ENCODE measurements around the gene GJA3. TPM values are rescaled to one million over a fixed set of nuclear protein-coding genes. Genes with fewer than 3 reads are reported as not detected.
A peak's percentile ranks its signal among the peaks of the same experiment; 100 is the strongest.

Gene GJA3
- total RNA-seq, 2 experiments from 2014 or later = not detected

GRCh38 chr13:20093951-20094350 lies 66.9 kb downstream of the GJA3 start:
- POLR2A ChIA-PET = interaction anchor here (0.6 kb wide), 1 partner anchor 299 kb away, joined by 5 read pairs; no protein-coding TSS in a partner anchor
- H3K4me1 ChIP-seq (ENCODE audit: insufficient read depth, low read length, poor library complexity, severe bottlenecking) = no peaks in the 10 kb centered on the region
- intact Hi-C loops (cut with micrococcal nuclease; ENCODE audit: unreplicated experiment) = no loop called here
- H3K9me2 ChIP-seq (ENCODE audit: insufficient read depth, low read length) = no peaks in the 10 kb centered on the region
- no peak overlapping the region for H3K4me2 ChIP-seq (ENCODE audit: low read length)
- CTCF ChIA-PET (ENCODE audit: unreplicated experiment) = no interaction called here
- H4K20me1 ChIP-seq (ENCODE audit: insufficient read depth, low read length) = no peaks in the 10 kb centered on the region
- no peak for TF ChIP-seq CTCF (conservative IDR thresholded peaks at IDR 0.05; ENCODE audit: low read length)
- TF ChIP-seq EZH2phosphoT487 (IDR thresholded peaks at IDR 0.05; ENCODE audit: borderline replicate concordance, low read depth, low read length) = no peak
- H3K27ac ChIP-seq (ENCODE audit: low read depth, low read length, poor library complexity, severe bottlenecking) = no peak overlapping the region
- H3K4me3 ChIP-seq (ENCODE audit: low read depth, low read length, poor library complexity, severe bottlenecking) = no peak overlapping the region
- no peak for DNase-seq (ENCODE audit: low spot score)
- no peaks in the 10 kb centered on the region for H3K36me3 ChIP-seq (ENCODE audit: insufficient read depth, low read length)
- H2AFZ ChIP-seq (ENCODE audit: low read length) = no peak overlapping the region
- no peaks in the 10 kb centered on the region for H3K9me3 ChIP-seq (ENCODE audit: low read length)
- H3K79me2 ChIP-seq (ENCODE audit: insufficient read depth, low read depth, low read length) = no peaks in the 10 kb centered on the region
- no TSS peak for BruUV-seq (replicated peaks)

- peaks cover 10% of the 10 kb centered on the region; the same call in 1 of the 2 replicates for H3K36me3 ChIP-seq (ENCODE audit: insufficient read depth, low read length)
- CTCF ChIA-PET (ENCODE audit: unreplicated experiment) = no interaction called here
- no peaks in the 10 kb centered on the region for H3K4me1 ChIP-seq (ENCODE audit: insufficient read depth, low read length, poor library complexity, severe bottlenecking)
- no peak overlapping the region for H3K4me3 ChIP-seq (ENCODE audit: low read depth, low read length, poor library complexity, severe bottlenecking)
- H3K79me2 ChIP-seq (ENCODE audit: insufficient read depth, low read depth, low read length) = no peaks in the 10 kb centered on the region
- no peak overlapping the region for H2AFZ ChIP-seq (ENCODE audit: low read length)
- no TSS peak for BruUV-seq (replicated peaks)
- H3K9me2 ChIP-seq (ENCODE audit: insufficient read depth, low read length) = no peaks in the 10 kb centered on the region
- POLR2A ChIA-PET = interaction anchor here (0.6 kb wide), 1 partner anchor 221 kb away, joined by 3 read pairs; no protein-coding TSS in a partner anchor
- DNase-seq (ENCODE audit: low spot score) = no peak
- H3K4me2 ChIP-seq (ENCODE audit: low read length) = no peak overlapping the region
- TF ChIP-seq CTCF (conservative IDR thresholded peaks at IDR 0.05; ENCODE audit: low read length) = peak; percentile 41; the same call in 1 of the 2 replicates
- TF ChIP-seq EZH2phosphoT487 (IDR thresholded peaks at IDR 0.05; ENCODE audit: borderline replicate concordance, low read depth, low read length) = no peak
- intact Hi-C loops (cut with micrococcal nuclease; ENCODE audit: unreplicated experiment) = no loop called here
- H3K9me3 ChIP-seq (ENCODE audit: low read length) = no peaks in the 10 kb centered on the region
- no peak overlapping the region for H3K27ac ChIP-seq (ENCODE audit: low read depth, low read length, poor library complexity, severe bottlenecking)
- no peaks in the 10 kb centered on the region for H4K20me1 ChIP-seq (ENCODE audit: insufficient read depth, low read length)
Measured at GRCh38 chr13:20090349-20090748, 70.5 kb downstream of the GJA3 start.

Other genes starting within 250 kb of the GJA3 start
- 50.4 and 59.9 TPM in 2 replicates for gene ZMYM2, start 202.3 kb downstream of the GJA3 start, total RNA-seq (2014; rRNA removed; shearing (Covaris generic))
- gene ZMYM2, start 202.3 kb downstream of the GJA3 start, total RNA-seq (2022) = 64.7 and 80.7 TPM in 2 replicates
- not detected in 2 replicates for gene GJB2, start 31.9 kb upstream of the GJA3 start, total RNA-seq (2014; rRNA removed; shearing (Covaris generic))
- gene GJB2, start 31.9 kb upstream of the GJA3 start, total RNA-seq (2022) = not detected in 2 replicates
- gene GJB6, start 71.3 kb upstream of the GJA3 start, total RNA-seq (2014; rRNA removed; shearing (Covaris generic)) = not detected in 2 replicates
- gene GJB6, start 71.3 kb upstream of the GJA3 start, total RNA-seq (2022) = not detected in 2 replicates